IMR-90 (cell line): ENCODE results near the gene MLF2. TPM values are rescaled to one million over a fixed set of nuclear protein-coding genes. Genes with fewer than 3 reads are reported as not detected.

ENCODE experiments used
- ATAC-seq: fragments of 200-7000 bp; cut with Tn5 transposase; 2 replicates; pipeline ENCODE4 v1.9.1; 2020; ENCODE audit warnings: low read depth, mild to moderate bottlenecking, moderate library complexity
- BruUV-seq: library from RNA; stranded (reverse); fragments of 400-500 nt; replicated peaks from 2 replicates; lab custom pipeline; 2021; lab: Mats Ljungman, UMichigan
- CTCF ChIA-PET: fragments of 300-600 bp; formaldehyde crosslinking; extraction: SDS; loops from one replicate; lab custom pipeline; 2021; ENCODE audit warnings: antibody characterized with exemption; lab: Yijun Ruan, JAX
- POLR2A ChIA-PET: fragments of 300-600 bp; sonication (Branson Sonifier 250); formaldehyde crosslinking; loops from one replicate; lab custom pipeline; 2022; ENCODE audit warnings: antibody characterized with exemption; ENCODE audit not compliant: unreplicated experiment; lab: Charles Lee
- DNase-seq: peaks from one replicate; pipeline ENCODE4 v3.0.0; 2013
- H2AFZ ChIP-seq: replicated peaks from 2 replicates; pipeline ENCODE3; 2013; ENCODE audit warnings: low read length, mild to moderate bottlenecking; ENCODE audit not compliant: poor library complexity
- H2AK5ac ChIP-seq: 2 replicates; pipeline ENCODE4 v1.6.1; 2013; ENCODE audit warnings: low read depth, low read length, inconsistent platforms
- H2AK9ac ChIP-seq: replicated peaks from 2 replicates; pipeline ENCODE3; 2013; ENCODE audit warnings: mild to moderate bottlenecking, low read depth, low read length, moderate library complexity; ENCODE audit not compliant: poor library complexity
- H2BK120ac ChIP-seq: 2 replicates; pipeline ENCODE4 v1.6.1; 2013; ENCODE audit warnings: low read depth, low read length, inconsistent platforms
- H2BK15ac ChIP-seq: 3 replicates; pipeline ENCODE4 v1.6.1; 2013; ENCODE audit warnings: low read depth, low read length, inconsistent platforms
- H2BK20ac ChIP-seq: 2 replicates; pipeline ENCODE4 v1.6.1; 2013; ENCODE audit warnings: low read depth, mild to moderate bottlenecking, inconsistent platforms, low read length, moderate library complexity
- H2BK5ac ChIP-seq: 2 replicates; pipeline ENCODE4 v1.6.1; 2013; ENCODE audit warnings: mild to moderate bottlenecking, low read depth, low read length, inconsistent platforms; ENCODE audit not compliant: poor library complexity, severe bottlenecking
- H3K14ac ChIP-seq: replicated peaks from 2 replicates; pipeline ENCODE4 v1.6.1; 2013; ENCODE audit warnings: low read depth, low read length, inconsistent platforms
- H3K18ac ChIP-seq: 2 replicates; pipeline ENCODE4 v1.6.1; 2013; ENCODE audit warnings: low read depth, low read length, control low read depth
- H3K23ac ChIP-seq: 2 replicates; pipeline ENCODE4 v1.6.1; 2013; ENCODE audit warnings: low read depth, low read length, inconsistent platforms
- H3K27ac ChIP-seq: 2 replicates; pipeline ENCODE4 v1.5.1; 2013; ENCODE audit warnings: mild to moderate bottlenecking, control low read depth, low read length; ENCODE audit not compliant: insufficient read depth
- H3K27me3 ChIP-seq: 2 replicates; pipeline ENCODE4 v1.6.1; 2013; ENCODE audit warnings: low read length; ENCODE audit not compliant: control insufficient read depth, insufficient read depth
- H3K36me3 ChIP-seq: 2 replicates; pipeline ENCODE4 v1.6.1; 2013; ENCODE audit warnings: low read length, mixed read lengths; ENCODE audit not compliant: control insufficient read depth, insufficient read depth
- H3K4ac ChIP-seq: 2 replicates; pipeline ENCODE4 v1.6.1; 2013; ENCODE audit warnings: low read depth, low read length, inconsistent platforms
- H3K4me1 ChIP-seq: 2 replicates; pipeline ENCODE4 v1.6.1; 2013; ENCODE audit warnings: low read length, mixed read lengths; ENCODE audit not compliant: control insufficient read depth, insufficient read depth
- H3K4me2 ChIP-seq: 2 replicates; pipeline ENCODE4 v1.6.1; 2013; ENCODE audit warnings: low read depth, mild to moderate bottlenecking, control low read depth, low read length, moderate library complexity
- H3K4me3 ChIP-seq: 2 replicates; pipeline ENCODE4 v1.5.1; 2013; ENCODE audit warnings: low read depth, mild to moderate bottlenecking, control low read depth, low read length, moderate library complexity; ENCODE audit not compliant: insufficient read depth
- H3K56ac ChIP-seq: 2 replicates; pipeline ENCODE4 v1.6.1; 2013; ENCODE audit warnings: low read length, inconsistent platforms; ENCODE audit not compliant: insufficient read depth; ENCODE audit errors: extremely low read depth
- H3K79me1 ChIP-seq, 2 experiments: 2 replicates each; pipeline ENCODE4 v1.6.1; 2013; ENCODE audit warnings: low read length in 2 of 2, inconsistent platforms in 1 of 2, low read depth in 1 of 2
- H3K9ac ChIP-seq: 2 replicates; pipeline ENCODE4 v1.6.1; 2013; ENCODE audit warnings: low read depth, low read length, control low read depth
- H3K9me1 ChIP-seq: 2 replicates; pipeline ENCODE4 v1.6.1; 2013; ENCODE audit warnings: low read length, inconsistent platforms; ENCODE audit not compliant: insufficient read depth
- H3K9me3 ChIP-seq: 2 replicates; pipeline ENCODE4 v1.6.1; 2013; ENCODE audit warnings: low read length; ENCODE audit not compliant: control insufficient read depth, insufficient read depth
- H4K20me1 ChIP-seq: 2 replicates; pipeline ENCODE4 v1.6.1; 2013; ENCODE audit warnings: low read length, inconsistent platforms; ENCODE audit not compliant: insufficient read depth
- H4K5ac ChIP-seq: 2 replicates; pipeline ENCODE4 v1.6.1; 2013; ENCODE audit warnings: mild to moderate bottlenecking, low read depth, low read length, control low read depth
- H4K8ac ChIP-seq, 2 experiments: 2 replicates each; pipeline ENCODE4 v1.6.1; 2013; ENCODE audit warnings: low read depth in 2 of 2, low read length in 2 of 2, control low read depth in 1 of 2, inconsistent platforms in 1 of 2
- H4K91ac ChIP-seq: 2 replicates; pipeline ENCODE4 v1.6.1; 2013; ENCODE audit warnings: low read depth, low read length, inconsistent platforms; ENCODE audit not compliant: insufficient read depth
- BHLHE40 ChIP-seq: fragments of 150-350 bp; IDR thresholded peaks from 2 replicates; pipeline ENCODE4 v1.6.1; 2016; ENCODE audit warnings: mild to moderate bottlenecking, low read depth, low read length
- CEBPB ChIP-seq: IDR thresholded peaks from 2 replicates; pipeline ENCODE4 v1.6.1; 2012; ENCODE audit warnings: low read depth, low read length, improper control_type of control experiment
- CHD1 ChIP-seq: IDR thresholded peaks from 2 replicates; pipeline ENCODE4 v1.6.1; 2012; ENCODE audit warnings: low read depth, low read length, improper control_type of control experiment
- CTCF ChIP-seq: conservative IDR thresholded peaks from 2 replicates; pipeline ENCODE4 v1.5.1; 2012; ENCODE audit warnings: mild to moderate bottlenecking, low read depth, low read length, improper control_type of control experiment
- ELK1 ChIP-seq: fragments of 150-350 bp; IDR thresholded peaks from 2 replicates; pipeline ENCODE4 v1.6.1; 2016; ENCODE audit warnings: low read depth, mild to moderate bottlenecking, low read length, moderate library complexity, borderline replicate concordance
- FOS ChIP-seq: fragments of 150-350 bp; IDR thresholded peaks from 2 replicates; pipeline ENCODE4 v1.6.1; 2016; ENCODE audit warnings: low read depth, low read length
- MAFK ChIP-seq: IDR thresholded peaks from 2 replicates; pipeline ENCODE4 v1.6.1; 2012; ENCODE audit warnings: low read depth, low read length, improper control_type of control experiment
- MAZ ChIP-seq: IDR thresholded peaks from 2 replicates; pipeline ENCODE4 v1.6.1; 2012; ENCODE audit warnings: low read depth, mild to moderate bottlenecking, low read length, improper control_type of control experiment, moderate library complexity, borderline replicate concordance
- MXI1 ChIP-seq: IDR thresholded peaks from 2 replicates; pipeline ENCODE4 v1.6.1; 2012; ENCODE audit warnings: low read depth, mild to moderate bottlenecking, low read length, moderate library complexity, borderline replicate concordance
- NFE2L2 ChIP-seq: fragments of 150-350 bp; IDR thresholded peaks from 2 replicates; pipeline ENCODE4 v1.6.1; 2016; ENCODE audit warnings: low read depth, mild to moderate bottlenecking, low read length
- POLR2A ChIP-seq: IDR thresholded peaks from 2 replicates; pipeline ENCODE4 v1.6.1; 2012; ENCODE audit warnings: mild to moderate bottlenecking, low read depth, low read length
- RAD21 ChIP-seq: IDR thresholded peaks from 2 replicates; pipeline ENCODE4 v1.6.1; 2012; ENCODE audit warnings: low read length, improper control_type of control experiment
- RCOR1 ChIP-seq: IDR thresholded peaks from 2 replicates; pipeline ENCODE4 v1.6.1; 2012; ENCODE audit warnings: mild to moderate bottlenecking, low read length, improper control_type of control experiment; ENCODE audit not compliant: insufficient replicate concordance
- RFX5 ChIP-seq: IDR thresholded peaks from 2 replicates; pipeline ENCODE4 v1.8.0; 2012; ENCODE audit warnings: low read depth, mild to moderate bottlenecking, low read length, moderate library complexity
- SMC3 ChIP-seq: fragments of 150-350 bp; IDR thresholded peaks from 2 replicates; pipeline ENCODE4 v1.6.1; 2016; ENCODE audit warnings: low read depth, mild to moderate bottlenecking, antibody characterized with exemption, low read length, moderate library complexity
- USF2 ChIP-seq: fragments of 150-350 bp; IDR thresholded peaks from 2 replicates; pipeline ENCODE4 v1.6.1; 2017; ENCODE audit warnings: mild to moderate bottlenecking, antibody characterized with exemption, low read length, low read depth
- WGBS, 2 experiments: methylation state at CpG; one replicate each; pipeline versions ENCODE4 v1.1.5 to v1.1.7; 2013; ENCODE audit warnings: missing lambda C conversion rate in 2 of 2; ENCODE audit not compliant: insufficient read length in 1 of 2; ENCODE audit errors: extremely low coverage in 2 of 2; 5-methylcytosine and 5-hydroxymethylcytosine counted together
- dilution Hi-C: fragments of 300-500 bp; cut with HindIII; formaldehyde crosslinking; loops from one replicate; pipeline ENCODE4 v1.14.3; 2018; ENCODE audit warnings: low sequenced_read_pairs; ENCODE audit not compliant: unreplicated experiment
- in situ Hi-C: fragments of 300-500 bp; cut with MboI; formaldehyde crosslinking; loops from 3 replicates; pipeline ENCODE4 v1.14.3; 2019; ENCODE audit warnings: low sequenced_read_pairs, inconsistent platforms, mixed read lengths
- intact Hi-C: fragments of 100-400 bp; cut with micrococcal nuclease; formaldehyde crosslinking; loops from 2 replicates; pipeline ENCODE4 v1.10.0; 2022
- polyA plus RNA-seq, 3 experiments: library from polyadenylated mRNA; depleted of rRNA; stranded (reverse); fragments of >200 nt; gene quantifications; 2 replicates each; pipeline ENCODE4 v1.2.3, GENCODE V29; 2012; ENCODE audit warnings: low replicate concordance in 1 of 3
- total RNA-seq: library from RNA; depleted of rRNA; stranded (reverse); fragments of >200 nt; gene quantifications from 2 replicates; pipeline ENCODE4 v1.2.3, GENCODE V29; 2012

The MLF2 gene
- total and polyA plus RNA-seq, 2 of the 4 experiments (the other 2 are of a cell fraction): 236 to 403 TPM

- H3K9me1 ChIP-seq: peaks cover 2% of the 10 kb centered on the region; the same call in 1 of the 2 replicates
- H3K14ac ChIP-seq: no peak overlapping the region
- no peak overlapping the region for H3K4me2 ChIP-seq
- H2AK9ac ChIP-seq: no peak overlapping the region
- no peak overlapping the region for H2BK120ac ChIP-seq
- in situ Hi-C loops: no loop called here
- H3K23ac ChIP-seq: no peak overlapping the region
- ChIA-PET CTCF (no interaction called here), POLR2A (no interaction called here)
- WGBS, 2 experiments: 92% methylated on average over 16 of the region's 18 CpGs; no CpG with 5 or more reads in 1 of the 2 experiments
- intact Hi-C loops: no loop called here
- 0 out of 2 replicates have a peak, but pooled peaks cover 2% of the 10 kb centered on the region for H3K4me1 ChIP-seq
- no peak overlapping the region for H4K5ac ChIP-seq
- H3K4me3 ChIP-seq: no peak overlapping the region
- H3K36me3 ChIP-seq: peaks cover 42% of the 10 kb centered on the region
- no peak overlapping the region for H3K18ac ChIP-seq
- DNase-seq (no peak), ATAC-seq (no peak)
- peaks cover 25 to 37% of the 10 kb centered on the region in 2 experiments for H3K79me1 ChIP-seq
- H3K9me3 ChIP-seq: no peaks in the 10 kb centered on the region
- BruUV-seq: no TSS peak
- H2AFZ ChIP-seq: no peak overlapping the region
- no peak overlapping the region for H3K56ac ChIP-seq
- H2BK5ac ChIP-seq: no peak overlapping the region
- H4K8ac ChIP-seq: no peak overlapping the region
- TF ChIP-seq RAD21 (no peak), MAFK (no peak), CHD1 (no peak), POLR2A (no peak), MXI1 (no peak), MAZ (no peak), BHLHE40 (no peak), RCOR1 (no peak), CEBPB (no peak), CTCF (no peak), USF2 (no peak), NFE2L2 (no peak), FOS (no peak), ELK1 (no peak), RFX5 (no peak), SMC3 (no peak)
- H4K20me1 ChIP-seq: no peaks in the 10 kb centered on the region
- no peak overlapping the region for H3K27ac ChIP-seq
- H2BK20ac ChIP-seq: no peak overlapping the region
- no peak overlapping the region for H2AK5ac ChIP-seq
- no peak overlapping the region for H2BK15ac ChIP-seq
- H3K9ac ChIP-seq: no peak overlapping the region
- H3K4ac ChIP-seq: no peak overlapping the region
- H4K91ac ChIP-seq: no peak overlapping the region
- dilution Hi-C loops: no loop called here
- H3K27me3 ChIP-seq: no peaks in the 10 kb centered on the region
These were observed 23.8 kb downstream of the MLF2 start for GRCh38 chr12:6729186-6729585.
